HG02884 (cell line): Measurements from ENCODE around the gene CCAR1.
"Not testable (repeated sequence)": the region's sequence is repeated elsewhere in the genome, so short reads cannot be mapped to it uniquely, and the experiment has no call there.

ENCODE experiments used
- ATAC-seq: cut with Tn5 transposase; IDR thresholded peaks from one replicate; pipeline ENCODE4 v1.9.1; 2021; ENCODE audit warnings: mild to moderate bottlenecking, moderate library complexity; ENCODE audit not compliant: unreplicated experiment

Gene CCAR1

GRCh38 chr10:68827592-68827959 is 106.5 kb downstream of the CCAR1 start:
- ATAC-seq, result peak; percentile 39

GRCh38 chr10:68828083-68828601 is 107.1 kb downstream of the CCAR1 start:
- ATAC-seq, result peak; percentile 30

- ATAC-seq, result no peak
Observed at GRCh38 chr10:68828833-68829232, 107.8 kb downstream of the CCAR1 start.

GRCh38 chr10:68829521-68829920 is 108.5 kb downstream of the CCAR1 start:
- no peak for ATAC-seq

- no peak for ATAC-seq
Observed at GRCh38 chr10:68829952-68830351, 108.9 kb downstream of the CCAR1 start.

- ATAC-seq, result no peak
Observed at GRCh38 chr10:68831961-68832455, 111.0 kb downstream of the CCAR1 start.

- ATAC-seq, result no peak
Observed at GRCh38 chr10:68832601-68833000, 111.6 kb downstream of the CCAR1 start.

- no peak for ATAC-seq
Observed at GRCh38 chr10:68837626-68838322, 116.7 kb downstream of the CCAR1 start.

GRCh38 chr10:68840650-68841049 is 119.6 kb downstream of the CCAR1 start:
- ATAC-seq, result not testable (repeated sequence)
